ENCODE data around the gene DGCR8.

The DGCR8 gene

GRCh38 chr22:20142711-20143621 lies 62.9 kb downstream of the DGCR8 start:
- DNase-seq = no peak

DNA sequence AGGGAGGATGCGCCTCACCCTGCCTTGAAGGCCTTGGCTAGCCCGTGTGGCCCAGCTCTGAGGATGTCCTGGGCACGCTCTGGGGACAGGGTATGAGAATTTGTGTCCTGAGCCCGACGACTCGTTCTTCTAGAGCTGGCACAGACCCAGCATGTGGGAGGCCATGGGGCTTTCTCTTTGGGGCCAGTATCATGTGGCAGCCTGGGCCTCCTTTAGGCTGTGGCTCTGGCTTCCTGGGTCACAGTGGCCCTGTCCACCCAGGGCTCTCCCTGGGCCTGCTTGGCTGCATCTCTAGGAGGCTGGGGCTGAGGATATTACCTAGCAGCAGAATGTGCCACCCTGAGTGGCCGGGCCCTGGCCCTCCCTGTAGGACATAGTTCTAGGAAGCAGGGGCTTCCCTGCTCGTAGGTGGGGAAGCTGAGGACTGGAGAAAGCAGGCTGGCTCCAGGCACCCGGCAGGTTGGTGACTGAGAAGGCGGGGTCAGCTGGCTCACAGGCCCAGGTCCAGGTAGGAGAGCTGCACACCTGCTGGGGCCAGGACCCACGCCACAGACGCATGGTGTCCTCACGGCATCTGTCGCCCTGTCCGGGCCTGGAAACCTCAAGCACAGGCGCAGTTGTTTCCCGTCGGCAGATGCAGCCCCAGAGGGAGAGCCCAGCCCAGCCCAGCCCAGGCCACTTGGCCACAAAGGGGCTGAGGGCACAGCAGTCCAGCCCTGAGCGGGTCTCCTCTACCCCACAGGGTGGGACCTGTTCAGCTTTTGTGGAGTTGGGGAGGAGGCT lies 64.0 kb downstream of the DGCR8 start:
- no peak for DNase-seq

GRCh38 chr22:20145206-20145831 lies 65.3 kb downstream of the DGCR8 start:
- no peak for DNase-seq

GRCh38 chr22:20145832-20146223 lies 65.8 kb downstream of the DGCR8 start:
- DNase-seq = no peak

DNA sequence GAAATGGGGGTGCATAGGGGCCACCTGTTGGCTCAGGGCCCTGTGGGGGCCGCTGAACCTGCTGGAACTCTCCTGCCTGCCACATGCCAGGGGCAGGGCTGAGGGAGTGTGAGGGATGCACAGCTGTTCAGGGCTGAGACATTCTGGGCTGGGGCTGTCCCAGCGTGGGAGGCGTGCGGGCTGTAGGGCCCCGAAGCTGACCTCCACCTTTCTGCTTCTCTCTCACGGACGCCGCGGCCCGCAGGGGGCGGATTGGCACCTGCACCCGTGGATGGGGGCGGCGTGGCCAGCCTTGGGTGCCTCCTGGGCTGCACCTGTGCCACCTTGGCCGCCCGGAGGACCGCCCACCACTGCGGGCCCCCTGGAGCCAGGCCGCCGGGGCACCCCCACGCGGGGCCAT lies 66.7 kb downstream of the DGCR8 start:
- DNase-seq = no peak

- DNase-seq = no peak
Observed at GRCh38 chr22:20147237-20147988, 67.4 kb downstream of the DGCR8 start.

DNA sequence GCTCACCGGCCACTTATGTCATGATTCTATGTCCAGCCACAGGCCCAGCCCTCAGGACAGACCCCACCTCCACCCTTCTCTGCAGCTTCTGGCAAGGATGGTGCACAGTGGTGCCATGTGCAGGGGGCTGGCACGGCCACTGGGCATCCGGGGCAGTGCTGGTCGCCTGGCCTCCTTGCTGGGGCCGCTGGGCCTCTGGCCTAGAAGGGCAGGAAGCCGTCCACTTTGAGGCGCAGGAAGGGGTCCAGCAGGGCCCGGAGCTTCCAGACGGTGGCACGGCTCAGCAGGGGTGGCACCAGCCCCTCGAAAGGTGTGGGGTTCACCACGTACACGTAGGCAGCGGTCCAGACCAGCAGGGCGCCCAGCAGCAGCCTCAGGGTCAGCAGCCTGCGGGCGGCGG lies 68.4 kb downstream of the DGCR8 start:
- DNase-seq = no peak

DNA sequence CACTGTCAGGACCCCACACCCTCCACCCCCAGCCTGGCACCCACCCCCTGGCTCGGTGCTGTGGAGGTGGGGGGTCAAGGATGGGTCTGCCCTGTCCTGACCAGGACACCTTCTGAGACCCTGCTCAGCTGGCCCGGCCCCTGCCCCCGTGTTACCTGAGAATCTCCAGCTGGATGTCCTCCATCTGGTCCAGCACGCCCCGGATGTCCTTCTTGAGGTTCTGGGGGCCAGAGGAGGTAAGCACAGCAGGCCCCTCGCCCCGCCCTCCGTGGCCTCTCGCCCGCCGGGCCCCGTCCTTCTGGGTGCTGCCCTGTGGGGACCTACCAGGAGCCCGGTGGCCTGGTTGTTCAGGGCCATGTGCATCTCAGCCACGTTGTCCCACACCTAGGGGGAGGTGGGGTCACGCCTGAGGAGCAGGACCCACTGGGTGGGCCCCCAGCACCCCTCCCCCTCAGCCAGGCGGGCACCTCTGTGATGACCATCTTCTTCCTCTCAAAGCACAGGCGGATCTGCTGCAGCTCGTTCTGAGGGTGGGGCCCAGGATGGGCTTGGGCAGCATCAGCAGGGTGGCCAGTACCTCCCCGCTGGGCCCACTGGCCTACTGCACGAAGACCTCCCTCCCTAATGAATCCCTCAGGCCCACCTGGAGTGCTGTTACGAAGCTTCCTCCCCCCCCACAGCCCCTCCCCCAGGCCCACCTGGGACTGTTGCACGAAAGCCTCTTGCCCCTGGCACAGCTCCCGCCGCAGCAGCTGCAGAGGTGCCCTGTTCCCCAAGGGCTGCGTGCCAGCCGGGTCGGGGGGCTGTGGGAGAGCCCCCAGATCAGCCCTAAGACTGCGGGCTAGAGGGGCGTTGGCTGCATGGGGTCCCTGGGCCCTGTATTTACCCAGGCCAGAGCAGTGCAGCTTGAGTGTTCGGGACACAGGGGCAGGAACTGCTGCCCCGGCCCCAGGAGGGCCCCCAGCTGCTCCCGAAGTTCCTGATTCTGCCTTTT lies 69.5 kb downstream of the DGCR8 start:
- DNase-seq = no peak

DNA sequence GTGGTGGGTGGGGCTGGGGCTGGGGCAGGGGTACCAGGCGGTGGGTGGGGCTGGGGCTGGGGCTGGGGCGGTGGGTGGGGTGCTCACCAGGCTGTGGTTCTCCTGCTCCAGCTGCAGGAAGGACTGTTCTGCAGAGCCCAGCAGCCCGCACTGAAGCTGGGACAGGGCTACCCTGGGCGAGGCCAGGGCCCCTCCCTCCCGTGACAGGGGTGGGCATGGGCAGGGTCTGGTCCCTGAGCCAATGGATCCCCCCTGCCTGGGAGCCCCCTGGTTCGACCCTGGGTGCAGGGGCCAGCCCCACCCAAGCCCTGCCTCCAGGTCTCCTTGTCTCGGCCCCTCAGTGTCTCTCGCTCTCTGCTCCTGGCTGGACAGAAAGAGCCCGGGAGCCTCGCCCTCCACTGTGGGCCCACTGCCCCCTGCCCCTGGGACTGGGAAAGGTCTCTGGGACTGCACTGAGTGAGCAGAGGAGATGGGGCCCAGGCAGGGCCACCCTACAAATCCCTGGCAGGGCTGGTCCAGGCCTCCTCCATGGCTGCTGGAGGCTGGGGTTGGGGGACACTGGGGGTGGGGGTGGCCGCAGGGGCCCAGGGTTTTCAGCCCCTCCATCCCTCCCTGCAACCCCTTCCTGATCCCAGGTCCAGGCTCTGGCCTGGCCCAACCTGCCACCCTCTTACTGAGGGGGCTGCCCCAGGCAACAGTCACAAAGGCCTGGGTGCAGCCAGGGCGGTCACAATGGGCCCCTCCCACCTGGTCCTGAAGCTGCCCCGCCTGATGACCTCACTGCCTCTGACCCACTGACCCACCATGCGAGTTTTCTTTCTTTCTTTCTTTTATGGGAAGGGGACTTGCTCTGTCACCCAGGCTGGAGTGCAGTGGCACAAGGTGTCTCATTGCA lies 70.6 kb downstream of the DGCR8 start, which contains the start of gene CCDC188:
Gene CCDC188, minus strand, starts transcription at position 675 of the 895 bp plus-strand sequence. Its CDS starts 69 bp downstream, at position 606.
- no peak for DNase-seq

DNA sequence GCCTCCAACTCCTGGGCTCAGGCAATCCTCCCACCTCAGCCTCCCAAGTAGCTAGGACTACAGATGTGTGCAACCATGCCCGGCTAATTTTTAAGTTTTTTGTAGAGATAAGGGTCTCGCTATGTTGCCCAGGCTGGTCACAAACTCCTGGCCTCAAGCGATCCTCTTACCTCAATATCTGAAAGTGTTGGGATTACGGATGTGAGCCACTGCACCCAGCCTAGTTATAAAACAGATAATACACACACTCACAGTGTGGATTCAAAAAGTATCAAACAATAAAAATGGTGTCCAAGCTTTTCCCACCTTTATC lies 71.2 kb downstream of the DGCR8 start:
- DNase-seq = no peak

DNA sequence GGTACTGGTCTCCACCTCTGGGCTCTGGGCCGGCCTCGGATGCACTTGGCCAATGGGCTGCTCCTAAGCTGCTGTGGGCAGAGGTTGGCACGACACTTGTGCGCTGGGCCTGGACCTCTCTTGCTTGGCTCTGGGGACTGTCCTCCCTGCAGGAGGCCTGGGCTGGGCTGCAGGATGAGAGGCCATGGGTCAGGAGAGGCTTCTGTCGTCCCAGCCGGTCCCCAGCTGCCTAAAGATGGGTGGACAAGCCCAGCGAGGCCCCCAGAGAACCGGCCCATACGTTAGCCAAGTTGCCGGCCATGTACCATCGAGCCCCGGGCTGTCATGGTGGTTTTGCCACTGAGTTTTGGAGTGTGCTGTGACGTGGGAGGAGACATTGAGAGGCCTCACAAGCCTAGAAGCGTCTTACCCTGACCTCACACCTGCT lies 72.4 kb downstream of the DGCR8 start:
- DNase-seq = no peak

DNA sequence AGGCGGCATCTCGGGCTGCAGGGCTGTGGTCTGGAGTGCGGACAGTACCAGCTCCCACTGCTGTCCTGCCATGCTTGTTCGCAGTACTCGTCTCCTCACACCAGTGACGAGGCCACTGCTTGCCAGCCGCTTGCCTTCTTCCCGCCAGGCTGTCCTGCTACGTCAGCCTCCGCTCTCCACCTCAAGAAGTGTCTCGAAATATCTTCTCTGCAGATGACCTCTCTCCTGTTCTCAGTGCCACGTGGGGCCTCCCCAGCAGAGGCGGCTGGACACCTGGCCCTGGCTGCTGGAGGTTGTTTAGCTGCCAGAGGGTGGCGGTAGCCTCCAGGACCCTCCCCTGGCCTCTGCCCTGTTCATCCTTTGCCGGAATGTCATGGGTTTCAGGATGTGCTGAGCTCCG lies 73.9 kb downstream of the DGCR8 start:
- DNase-seq = no peak

- DNase-seq = no peak
Observed at GRCh38 chr22:20154602-20155187, 74.7 kb downstream of the DGCR8 start.

DNA sequence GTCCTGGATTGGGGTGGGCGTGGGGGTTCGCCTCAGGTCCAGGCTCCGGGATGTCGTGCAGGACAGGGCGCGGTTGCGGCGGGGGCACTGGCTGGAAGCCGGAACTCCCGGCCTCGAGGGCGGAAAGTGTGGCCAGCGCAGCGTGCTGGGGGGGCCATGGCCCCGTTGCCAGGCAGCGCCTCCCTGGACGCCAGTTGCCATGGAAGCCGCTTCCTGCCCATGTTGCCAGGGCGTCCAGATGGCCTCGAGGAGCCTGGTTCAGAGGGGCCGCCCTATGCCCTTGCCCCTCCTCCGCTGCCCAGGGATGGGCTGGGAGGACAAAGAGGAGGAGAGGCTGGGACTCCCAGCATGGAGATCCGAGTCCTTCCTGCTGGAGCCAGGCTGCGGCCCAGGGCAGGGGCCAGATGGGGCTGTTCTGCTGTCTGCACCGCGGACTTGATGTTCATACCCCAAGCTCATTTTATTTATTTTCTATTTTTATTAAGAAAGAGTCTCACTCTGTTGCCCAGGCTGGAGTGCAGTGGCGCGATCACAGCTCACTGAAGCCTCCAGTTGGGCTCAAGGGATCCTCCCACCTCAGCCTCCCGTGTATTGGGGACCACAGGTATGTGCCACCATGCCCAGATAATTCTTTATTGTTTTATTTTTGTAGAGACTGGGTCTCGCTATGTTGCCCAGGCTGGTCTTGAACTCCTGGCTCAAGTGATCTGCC lies 75.4 kb downstream of the DGCR8 start:
- DNase-seq = no peak

GRCh38 chr22:20156042-20156389 lies 76.0 kb downstream of the DGCR8 start:
- DNase-seq = no peak

DNA sequence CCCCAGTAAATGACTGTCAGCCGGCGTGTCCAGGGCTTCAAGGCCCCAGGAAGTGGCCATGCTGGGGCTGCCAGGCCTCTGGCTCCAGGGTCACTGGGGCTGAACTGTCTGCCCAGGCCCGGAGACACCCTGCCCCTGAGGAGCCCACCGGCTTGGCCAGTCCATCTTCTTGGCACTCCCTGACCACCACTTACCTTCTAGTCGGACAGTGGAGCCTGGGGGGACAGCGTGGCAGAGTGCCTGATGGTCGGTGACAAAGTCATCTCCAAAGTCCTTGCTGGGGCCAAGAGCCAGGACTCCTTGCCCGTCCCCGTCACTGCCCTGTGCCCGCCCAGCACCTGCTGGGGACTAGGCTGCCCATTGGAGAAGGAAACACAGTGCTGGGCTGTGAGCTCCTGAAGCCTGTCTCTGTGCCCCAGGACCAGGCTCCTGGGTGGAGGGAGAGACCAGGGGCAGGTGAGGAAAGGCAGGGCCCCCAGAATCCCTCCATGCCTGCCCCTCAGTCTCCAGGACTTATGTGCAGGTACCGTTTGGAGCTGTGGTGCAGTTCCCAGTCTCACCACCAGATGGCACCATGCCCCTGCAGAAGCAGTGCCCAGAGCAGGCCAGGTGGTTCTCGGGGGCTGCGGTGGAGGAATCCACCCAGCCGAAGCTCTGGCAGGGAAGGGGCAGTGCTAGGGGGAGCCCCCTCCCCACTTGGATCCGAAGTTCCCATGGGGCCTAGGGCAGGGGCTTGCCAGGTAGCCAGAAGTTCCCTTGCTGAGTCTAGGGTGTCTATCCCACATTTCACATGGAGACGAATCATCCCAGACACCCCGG lies 76.8 kb downstream of the DGCR8 start:
- DNase-seq = peak; percentile 28

DNA sequence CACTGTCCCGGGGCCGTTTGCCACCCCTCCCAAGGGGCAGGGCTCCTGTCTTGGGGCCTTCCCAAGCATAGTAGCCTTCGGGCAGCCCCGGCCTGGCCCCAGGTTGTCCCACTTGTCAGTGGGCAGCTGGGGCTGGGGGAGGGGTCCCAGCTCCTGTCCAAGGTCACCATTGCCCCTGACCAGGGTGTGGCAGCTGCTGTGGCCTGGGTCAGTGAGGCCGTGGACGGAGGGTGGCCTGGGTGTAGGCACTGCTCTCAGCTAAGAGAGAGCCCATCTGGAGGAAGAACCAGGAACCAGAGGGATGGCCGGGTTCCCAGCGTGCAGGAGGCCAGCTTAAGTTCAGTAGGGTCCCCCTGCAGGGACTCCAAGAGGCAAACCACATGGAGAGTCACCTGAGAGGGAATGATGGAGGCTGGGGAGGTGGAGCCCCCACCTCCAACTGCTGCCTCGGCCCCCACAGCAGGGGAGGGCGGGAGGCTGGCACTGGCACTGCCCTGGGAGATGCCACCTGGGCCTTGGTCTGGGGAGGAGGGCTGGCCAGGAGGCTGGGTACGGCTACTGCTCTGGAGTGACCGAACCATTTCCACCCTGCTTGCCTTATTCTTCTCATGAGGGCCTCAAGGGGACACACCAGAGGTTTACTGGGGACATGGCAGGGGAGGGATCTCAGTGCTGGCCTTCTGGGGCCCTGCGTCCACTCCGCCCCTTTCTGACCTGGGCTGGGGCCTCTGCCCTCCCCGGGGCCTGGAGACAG lies 77.6 kb downstream of the DGCR8 start:
- no peak for DNase-seq

All from NCI-H1048 (cell line).